ENCODE results near the gene ZFC3H1.

The ZFC3H1 gene

GRCh38 chr12:71640316-71640715, 23.3 kb downstream of the ZFC3H1 start:
- H3K36me3 ChIP-seq (ENCODE audit: insufficient read depth, low read length), result peaks cover 84% of the 10 kb centered on the region
- no peak overlapping the region for H3K4me3 ChIP-seq (ENCODE audit: low read length, poor library complexity, severe bottlenecking)
- no peaks in the 10 kb centered on the region for H3K27me3 ChIP-seq (ENCODE audit: insufficient read depth, low read length, poor library complexity, severe bottlenecking)
- no peaks in the 10 kb centered on the region for H3K9me2 ChIP-seq (replicated peaks; ENCODE audit: low read depth, low read length)
- no peaks in the 10 kb centered on the region for H3F3A ChIP-seq (ENCODE audit: low read depth)
- H3K79me2 ChIP-seq (ENCODE audit: insufficient read depth, low read length), result no peaks in the 10 kb centered on the region
- TF ChIP-seq, protein P1, sequence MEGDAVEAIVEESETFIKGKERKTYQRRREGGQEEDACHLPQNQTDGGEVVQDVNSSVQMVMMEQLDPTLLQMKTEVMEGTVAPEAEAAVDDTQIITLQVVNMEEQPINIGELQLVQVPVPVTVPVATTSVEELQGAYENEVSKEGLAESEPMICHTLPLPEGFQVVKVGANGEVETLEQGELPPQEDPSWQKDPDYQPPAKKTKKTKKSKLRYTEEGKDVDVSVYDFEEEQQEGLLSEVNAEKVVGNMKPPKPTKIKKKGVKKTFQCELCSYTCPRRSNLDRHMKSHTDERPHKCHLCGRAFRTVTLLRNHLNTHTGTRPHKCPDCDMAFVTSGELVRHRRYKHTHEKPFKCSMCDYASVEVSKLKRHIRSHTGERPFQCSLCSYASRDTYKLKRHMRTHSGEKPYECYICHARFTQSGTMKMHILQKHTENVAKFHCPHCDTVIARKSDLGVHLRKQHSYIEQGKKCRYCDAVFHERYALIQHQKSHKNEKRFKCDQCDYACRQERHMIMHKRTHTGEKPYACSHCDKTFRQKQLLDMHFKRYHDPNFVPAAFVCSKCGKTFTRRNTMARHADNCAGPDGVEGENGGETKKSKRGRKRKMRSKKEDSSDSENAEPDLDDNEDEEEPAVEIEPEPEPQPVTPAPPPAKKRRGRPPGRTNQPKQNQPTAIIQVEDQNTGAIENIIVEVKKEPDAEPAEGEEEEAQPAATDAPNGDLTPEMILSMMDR (conservative IDR thresholded peaks at IDR 0.05; ENCODE audit: low read length), result no peak
- TF ChIP-seq EZH2phosphoT487 (IDR thresholded peaks at IDR 0.05; ENCODE audit: borderline replicate concordance), result no peak
- peaks cover 8% of the 10 kb centered on the region for H4K20me1 ChIP-seq (ENCODE audit: insufficient read depth, low read length, poor library complexity, severe bottlenecking)
- no peaks in the 10 kb centered on the region for H3K4me1 ChIP-seq (ENCODE audit: insufficient read depth, low read length, poor library complexity, severe bottlenecking)
- H3K9ac ChIP-seq (ENCODE audit: low read depth, low read length, poor library complexity, severe bottlenecking), result no peak overlapping the region
- H3K9me3 ChIP-seq (ENCODE audit: insufficient read depth, low read depth, low read length), result no peaks in the 10 kb centered on the region
- no peak overlapping the region for H3K4me2 ChIP-seq (ENCODE audit: low read depth, low read length, poor library complexity, severe bottlenecking)
- H2AFZ ChIP-seq (ENCODE audit: low read length), result no peak overlapping the region

GRCh38 chr12:71639341-71639760, 24.3 kb downstream of the ZFC3H1 start:
- peaks cover 84% of the 10 kb centered on the region for H3K36me3 ChIP-seq (ENCODE audit: insufficient read depth, low read length)
- no peaks in the 10 kb centered on the region for H3K4me1 ChIP-seq (ENCODE audit: insufficient read depth, low read length, poor library complexity, severe bottlenecking)
- no peaks in the 10 kb centered on the region for H3F3A ChIP-seq (ENCODE audit: low read depth)
- no peak overlapping the region for H3K4me3 ChIP-seq (ENCODE audit: low read length, poor library complexity, severe bottlenecking)
- H4K20me1 ChIP-seq (ENCODE audit: insufficient read depth, low read length, poor library complexity, severe bottlenecking), result peaks cover 8% of the 10 kb centered on the region
- no peaks in the 10 kb centered on the region for H3K79me2 ChIP-seq (ENCODE audit: insufficient read depth, low read length)
- H3K9me3 ChIP-seq (ENCODE audit: insufficient read depth, low read depth, low read length), result no peaks in the 10 kb centered on the region
- no peak overlapping the region for H3K9ac ChIP-seq (ENCODE audit: low read depth, low read length, poor library complexity, severe bottlenecking)
- H3K9me2 ChIP-seq (replicated peaks; ENCODE audit: low read depth, low read length), result no peaks in the 10 kb centered on the region
- no peak overlapping the region for H2AFZ ChIP-seq (ENCODE audit: low read length)
- no peak for TF ChIP-seq EZH2phosphoT487 (IDR thresholded peaks at IDR 0.05; ENCODE audit: borderline replicate concordance)
- TF ChIP-seq, protein P1 (conservative IDR thresholded peaks at IDR 0.05; ENCODE audit: low read length), result peak; percentile 59
- H3K4me2 ChIP-seq (ENCODE audit: low read depth, low read length, poor library complexity, severe bottlenecking), result no peak overlapping the region
- H3K27me3 ChIP-seq (ENCODE audit: insufficient read depth, low read length, poor library complexity, severe bottlenecking), result no peaks in the 10 kb centered on the region

DNA sequence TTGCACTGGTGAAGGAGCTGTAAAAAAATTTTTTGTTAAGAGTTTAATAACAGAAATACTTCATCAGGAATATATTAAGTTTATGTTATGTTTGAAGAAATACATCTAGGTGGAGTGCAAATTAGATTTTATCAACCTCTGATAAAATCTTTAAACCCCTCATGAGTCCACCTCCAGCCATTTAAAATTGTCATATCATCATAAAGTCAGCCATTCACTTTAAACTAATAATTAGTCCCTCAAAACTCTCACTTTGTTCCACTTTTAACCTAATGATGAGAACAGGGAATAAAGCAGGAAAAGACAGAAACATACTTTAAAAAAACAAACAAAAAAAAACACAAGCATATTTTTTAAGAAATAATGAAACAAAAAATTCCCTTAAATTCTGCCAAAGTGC, 25.1 kb downstream of the ZFC3H1 start:
- Histone ChIP-seq H3K9me2 (replicated peaks; ENCODE audit: low read depth, low read length) (no peaks in the 10 kb centered on the region), H3K36me3 (ENCODE audit: insufficient read depth, low read length) (peaks cover 84% of the 10 kb centered on the region), H2AFZ (ENCODE audit: low read length) (no peak overlapping the region), H3K79me2 (ENCODE audit: insufficient read depth, low read length) (no peaks in the 10 kb centered on the region), H3K4me3 (ENCODE audit: low read length, poor library complexity, severe bottlenecking) (no peak overlapping the region), H3K4me2 (ENCODE audit: low read depth, low read length, poor library complexity, severe bottlenecking) (no peak overlapping the region), H3K27me3 (ENCODE audit: insufficient read depth, low read length, poor library complexity, severe bottlenecking) (no peaks in the 10 kb centered on the region), H3K9ac (ENCODE audit: low read depth, low read length, poor library complexity, severe bottlenecking) (no peak overlapping the region), H3K9me3 (ENCODE audit: insufficient read depth, low read depth, low read length) (no peaks in the 10 kb centered on the region), H3F3A (ENCODE audit: low read depth) (no peaks in the 10 kb centered on the region), H3K4me1 (ENCODE audit: insufficient read depth, low read length, poor library complexity, severe bottlenecking) (no peaks in the 10 kb centered on the region), H4K20me1 (ENCODE audit: insufficient read depth, low read length, poor library complexity, severe bottlenecking) (peaks cover 8% of the 10 kb centered on the region)
- TF ChIP-seq EZH2phosphoT487 (IDR thresholded peaks at IDR 0.05; ENCODE audit: borderline replicate concordance), result no peak
- TF ChIP-seq, protein P1 (conservative IDR thresholded peaks at IDR 0.05; ENCODE audit: low read length), result no peak
